T follicular helper cell (primary cell): ENCODE measurements around the gene ZNF486.
A peak's percentile ranks its signal among the peaks of the same experiment; 100 is the strongest.
"Not testable (repeated sequence)": the region's sequence is repeated elsewhere in the genome, so short reads cannot be mapped to it uniquely, and the experiment has no call there.

ENCODE experiments used
- DNase-seq: peaks from one replicate; pipeline ENCODE4 v3.0.0-alpha.2; 2020; ENCODE audit warnings: low read depth

The ZNF486 gene

GRCh38 chr19:20233105-20233504 is 66.1 kb downstream of the ZNF486 start:
- DNase-seq = no peak

GRCh38 chr19:20235156-20235555 is 68.1 kb downstream of the ZNF486 start:
- DNase-seq = no peak

GRCh38 chr19:20237773-20238623 is 71.0 kb downstream of the ZNF486 start:
- DNase-seq = peak; percentile 84

GRCh38 chr19:20243629-20244028 is 76.6 kb downstream of the ZNF486 start:
- no peak for DNase-seq

- DNase-seq = no peak
Observed at GRCh38 chr19:20244356-20244755, 77.3 kb downstream of the ZNF486 start.

GRCh38 chr19:20245309-20245708 is 78.3 kb downstream of the ZNF486 start:
- no peak for DNase-seq

- DNase-seq = peak; percentile 16
Observed at GRCh38 chr19:20247016-20247683, 80.1 kb downstream of the ZNF486 start.

GRCh38 chr19:20248258-20248657 is 81.2 kb downstream of the ZNF486 start:
- DNase-seq = not testable (repeated sequence)
